ENCODE measurements around the gene DNAJC27.
"Not testable (repeated sequence)": the region's sequence is repeated elsewhere in the genome, so short reads cannot be mapped to it uniquely, and the experiment has no call there.

DNAJC27 gene

GRCh38 chr2:25001325-25001637 lies 29.5 kb upstream of the DNAJC27 start:
- Histone ChIP-seq H3K27me3 (no peaks in the 10 kb centered on the region), H3K9me3 (no peaks in the 10 kb centered on the region), H3K4me1 (ENCODE audit: control insufficient read depth in 1 of 2, insufficient read depth in 1 of 2, low read depth in 1 of 2, low read length in 1 of 2) (no peaks in the 10 kb centered on the region), H3K4me3 (ENCODE audit: low read depth in 1 of 2, low read length in 1 of 2) (no peak overlapping the region), H3K27ac (no peak overlapping the region), H3K36me3 (no peaks in the 10 kb centered on the region)
- TF ChIP-seq CTCF (IDR thresholded peaks at IDR 0.05) = no peak

GRCh38 chr2:25000503-25001324 lies 29.0 kb upstream of the DNAJC27 start:
- no peaks in the 10 kb centered on the region for H3K4me1 ChIP-seq (ENCODE audit: control insufficient read depth in 1 of 2, insufficient read depth in 1 of 2, low read depth in 1 of 2, low read length in 1 of 2)
- no peaks in the 10 kb centered on the region for H3K27me3 ChIP-seq
- no peaks in the 10 kb centered on the region for H3K36me3 ChIP-seq
- no peak overlapping the region for H3K27ac ChIP-seq
- H3K9me3 ChIP-seq = no peaks in the 10 kb centered on the region
- no peak for TF ChIP-seq CTCF (IDR thresholded peaks at IDR 0.05)
- no peak overlapping the region for H3K4me3 ChIP-seq (ENCODE audit: low read depth in 1 of 2, low read length in 1 of 2)

GRCh38 chr2:25000036-25000435 lies 28.3 kb upstream of the DNAJC27 start:
- Histone ChIP-seq H3K27me3 (no peaks in the 10 kb centered on the region), H3K36me3 (no peaks in the 10 kb centered on the region), H3K9me3 (no peaks in the 10 kb centered on the region), H3K27ac (no peak overlapping the region), H3K4me3 (ENCODE audit: low read depth in 1 of 2, low read length in 1 of 2) (no peak overlapping the region), H3K4me1 (ENCODE audit: control insufficient read depth in 1 of 2, insufficient read depth in 1 of 2, low read depth in 1 of 2, low read length in 1 of 2) (no peaks in the 10 kb centered on the region)
- no peak for TF ChIP-seq CTCF (IDR thresholded peaks at IDR 0.05)

- H3K9me3 ChIP-seq; H3K4me3 ChIP-seq (ENCODE audit: low read depth in 1 of 2, low read length in 1 of 2); H3K27ac ChIP-seq; H3K27me3 ChIP-seq; H3K36me3 ChIP-seq; H3K4me1 ChIP-seq (ENCODE audit: control insufficient read depth in 1 of 2, insufficient read depth in 1 of 2, low read depth in 1 of 2, low read length in 1 of 2): not testable (repeated sequence)
These were observed 27.3 kb upstream of the DNAJC27 start for GRCh38 chr2:24999097-24999496.

GRCh38 chr2:24994146-24994724 lies 22.5 kb upstream of the DNAJC27 start:
- no peak for TF ChIP-seq CTCF (IDR thresholded peaks at IDR 0.05)
- no peak overlapping the region for H3K4me3 ChIP-seq (ENCODE audit: low read depth in 1 of 2, low read length in 1 of 2)
- no peaks in the 10 kb centered on the region for H3K36me3 ChIP-seq
- no peak overlapping the region for H3K27ac ChIP-seq
- H3K27me3 ChIP-seq = peaks cover 7% of the 10 kb centered on the region
- no peaks in the 10 kb centered on the region for H3K4me1 ChIP-seq (ENCODE audit: control insufficient read depth in 1 of 2, insufficient read depth in 1 of 2, low read depth in 1 of 2, low read length in 1 of 2)
- H3K9me3 ChIP-seq = no peaks in the 10 kb centered on the region

GRCh38 chr2:24993406-24994145 lies 21.8 kb upstream of the DNAJC27 start:
- Histone ChIP-seq H3K9me3 (no peaks in the 10 kb centered on the region), H3K4me1 (ENCODE audit: control insufficient read depth in 1 of 2, insufficient read depth in 1 of 2, low read depth in 1 of 2, low read length in 1 of 2) (no peaks in the 10 kb centered on the region), H3K27ac (no peak overlapping the region), H3K27me3 (peaks cover 7% of the 10 kb centered on the region), H3K4me3 (ENCODE audit: low read depth in 1 of 2, low read length in 1 of 2) (no peak overlapping the region), H3K36me3 (no peaks in the 10 kb centered on the region)
- no peak for TF ChIP-seq CTCF (IDR thresholded peaks at IDR 0.05)
